Activated T-cell treated with anti-CD3 and anti-CD28 coated beads, Interleukin-2, amount 50 U/mL, for 72 hours (primary cell): Measurements from ENCODE around the gene CCT8L2. TPM values are rescaled to one million over a fixed set of nuclear protein-coding genes. Genes with fewer than 3 reads are reported as not detected.
"Not testable (repeated sequence)": the region's sequence is repeated elsewhere in the genome, so short reads cannot be mapped to it uniquely, and the experiment has no call there.

ENCODE experiments used
- ATAC-seq, 2 donors: fragments of 150-1000 bp; cut with Tn5 transposase; replicated peaks in 1 of 2; 2 replicates each; pipeline ENCODE4 v1.10.0; 2021; ENCODE audit warnings: moderate library complexity in 2 of 2, mild to moderate bottlenecking in 1 of 2
- DNase-seq, 2 donors: peaks; one replicate each; pipeline ENCODE4 v3.0.0; 2021 to 2022; ENCODE audit warnings: mixed read lengths in 1 of 2
- H3K27ac Mint-ChIP-seq: one replicate; pipeline ENCODE4 v1.8.0; 2022; ENCODE audit warnings: mild to moderate bottlenecking, moderate library complexity, mixed read lengths
- H3K27me3 Mint-ChIP-seq: one replicate; pipeline ENCODE4 v1.8.0; 2022; ENCODE audit warnings: low read depth, mixed read lengths
- H3K36me3 Mint-ChIP-seq, 2 donors: one replicate each; pipeline ENCODE4 v1.8.0; 2022; ENCODE audit warnings: mixed read lengths in 2 of 2, mild to moderate bottlenecking in 1 of 2; ENCODE audit not compliant: insufficient read depth in 2 of 2
- H3K4me1 Mint-ChIP-seq: one replicate; pipeline ENCODE4 v1.8.0; 2022; ENCODE audit warnings: low read depth, mixed read lengths
- H3K4me3 Mint-ChIP-seq, 2 donors: one replicate each; pipeline ENCODE4 v1.8.0; 2022; ENCODE audit warnings: mild to moderate bottlenecking in 2 of 2, mixed read lengths in 2 of 2, moderate library complexity in 2 of 2
- H3K9me3 Mint-ChIP-seq, 2 donors: one replicate each; pipeline ENCODE4 v1.8.0; 2022; ENCODE audit warnings: mixed read lengths in 2 of 2
- total RNA-seq, 2 donors: library from RNA; stranded (reverse); gene quantifications; one replicate each; pipeline ENCODE4 v1.2.3, GENCODE V29; 2022

CCT8L2 gene, protein sequence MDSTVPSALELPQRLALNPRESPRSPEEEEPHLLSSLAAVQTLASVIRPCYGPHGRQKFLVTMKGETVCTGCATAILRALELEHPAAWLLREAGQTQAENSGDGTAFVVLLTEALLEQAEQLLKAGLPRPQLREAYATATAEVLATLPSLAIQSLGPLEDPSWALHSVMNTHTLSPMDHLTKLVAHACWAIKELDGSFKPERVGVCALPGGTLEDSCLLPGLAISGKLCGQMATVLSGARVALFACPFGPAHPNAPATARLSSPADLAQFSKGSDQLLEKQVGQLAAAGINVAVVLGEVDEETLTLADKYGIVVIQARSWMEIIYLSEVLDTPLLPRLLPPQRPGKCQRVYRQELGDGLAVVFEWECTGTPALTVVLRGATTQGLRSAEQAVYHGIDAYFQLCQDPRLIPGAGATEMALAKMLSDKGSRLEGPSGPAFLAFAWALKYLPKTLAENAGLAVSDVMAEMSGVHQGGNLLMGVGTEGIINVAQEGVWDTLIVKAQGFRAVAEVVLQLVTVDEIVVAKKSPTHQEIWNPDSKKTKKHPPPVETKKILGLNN
- not detected for total RNA-seq

DNA sequence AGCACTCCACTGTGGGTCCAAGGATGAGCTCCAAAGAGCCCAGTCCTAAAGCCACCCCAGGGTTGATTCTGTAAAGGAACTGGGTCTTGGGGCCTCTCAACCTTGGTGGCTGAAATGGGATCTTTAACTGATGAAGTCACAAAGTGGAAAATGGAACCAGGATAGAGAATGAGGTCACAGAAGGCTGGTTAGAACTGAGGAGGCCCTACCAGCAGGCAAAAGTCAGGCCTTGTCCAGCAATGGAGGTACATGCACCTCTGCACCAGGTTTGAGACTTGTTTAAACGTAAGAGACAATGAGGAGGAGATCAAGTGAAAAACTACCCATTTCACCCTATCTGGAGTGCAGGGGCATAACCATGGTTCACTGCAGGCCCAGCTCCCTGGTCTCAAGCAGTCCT, at the start of gene CCT8L2:
TSS of gene CCT8L2 (minus strand) at position 101 of the 400 bp plus-strand sequence. CDS start 260 bp downstream, outside the sequence.
- not testable (repeated sequence) for DNase-seq, H3K9me3 Mint-ChIP-seq, H3K4me3 Mint-ChIP-seq, H3K36me3 Mint-ChIP-seq, H3K4me1 Mint-ChIP-seq, ATAC-seq, H3K27ac Mint-ChIP-seq
- H3K27me3 Mint-ChIP-seq = peaks cover 12% of the 10 kb centered on the region

DNA sequence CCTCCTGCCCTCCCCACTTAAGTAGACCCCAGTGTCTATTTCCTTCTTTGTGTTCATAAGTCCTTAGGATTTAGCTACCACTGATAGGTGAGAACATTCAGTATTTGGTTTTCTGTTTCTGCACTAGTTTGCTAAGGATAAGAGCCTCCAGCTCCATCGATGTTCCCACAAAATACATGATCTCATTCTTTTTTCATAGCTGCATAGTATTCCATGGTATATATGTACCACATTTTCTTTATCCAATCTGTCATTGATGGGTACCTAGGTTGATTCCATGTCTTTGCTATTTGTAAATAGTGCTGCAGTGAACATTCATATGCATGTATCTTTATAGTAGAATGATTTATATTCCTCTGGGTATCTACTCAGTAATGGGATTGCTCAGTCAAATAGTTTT, 42.8 kb upstream of the CCT8L2 start:
- not testable (repeated sequence) for H3K27ac Mint-ChIP-seq, H3K36me3 Mint-ChIP-seq, H3K9me3 Mint-ChIP-seq, ATAC-seq, H3K27me3 Mint-ChIP-seq, H3K4me3 Mint-ChIP-seq, DNase-seq, H3K4me1 Mint-ChIP-seq

DNA sequence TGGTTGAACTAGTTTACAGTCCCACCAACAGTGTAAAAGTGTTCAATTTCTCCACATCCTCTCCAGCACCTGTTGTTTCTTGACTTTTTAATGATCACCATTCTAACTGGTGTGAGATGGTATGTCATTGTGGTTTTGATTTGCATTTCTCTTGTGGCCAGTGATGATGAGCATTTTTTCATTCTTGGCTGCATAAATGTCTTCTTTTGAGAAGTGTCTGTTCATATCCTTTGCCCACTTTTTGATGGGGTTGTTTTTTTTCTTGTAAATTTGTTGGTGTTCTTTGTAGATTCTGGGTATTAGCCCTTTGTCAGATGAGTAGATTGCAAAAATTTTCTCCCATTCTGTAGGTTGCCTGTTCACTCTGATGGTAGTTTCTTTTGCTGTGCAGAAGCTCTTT, 41.5 kb upstream of the CCT8L2 start:
- ATAC-seq, H3K27ac Mint-ChIP-seq, H3K4me1 Mint-ChIP-seq, H3K4me3 Mint-ChIP-seq, H3K36me3 Mint-ChIP-seq, H3K27me3 Mint-ChIP-seq, H3K9me3 Mint-ChIP-seq, DNase-seq: not testable (repeated sequence)

DNA sequence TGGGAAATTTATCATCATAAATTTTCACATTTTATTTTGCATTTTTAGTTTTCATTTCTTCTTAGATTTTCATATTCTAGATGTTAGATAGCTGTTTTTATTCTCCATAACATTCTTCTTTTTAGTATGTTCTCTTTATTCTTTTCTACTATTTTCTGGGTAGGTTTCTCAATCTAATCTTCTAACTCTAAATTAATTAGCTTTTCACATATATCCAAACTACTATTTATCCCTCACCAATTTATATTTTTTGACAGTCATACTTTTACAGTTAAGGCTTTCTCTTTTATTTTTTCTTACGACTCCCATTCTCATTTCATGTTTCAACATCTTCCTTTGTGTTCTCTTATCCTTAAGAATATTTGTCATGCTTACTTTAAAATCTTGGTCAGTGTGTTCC, 35.9 kb upstream of the CCT8L2 start:
- H3K4me3 Mint-ChIP-seq, H3K4me1 Mint-ChIP-seq, H3K36me3 Mint-ChIP-seq, H3K9me3 Mint-ChIP-seq, H3K27ac Mint-ChIP-seq, ATAC-seq, DNase-seq, H3K27me3 Mint-ChIP-seq: not testable (repeated sequence)

DNA sequence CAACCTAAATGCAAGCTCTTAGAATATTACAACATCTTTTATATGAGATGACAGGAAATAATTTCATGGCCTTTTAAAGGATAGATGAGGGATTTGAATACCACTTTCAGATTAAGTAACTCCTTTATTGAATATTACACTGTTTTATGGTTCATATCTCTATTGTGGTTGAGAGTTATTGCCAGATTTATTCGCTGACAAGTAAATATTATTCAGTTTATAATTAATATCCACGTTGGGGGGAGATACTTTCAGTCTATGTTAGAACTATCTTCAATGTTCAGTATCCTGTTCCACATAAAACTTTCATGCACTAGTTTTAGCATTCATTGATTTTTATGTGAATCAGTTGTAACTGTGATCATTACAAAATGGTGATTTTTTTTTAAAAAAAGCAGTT, 32.4 kb upstream of the CCT8L2 start:
- DNase-seq, H3K36me3 Mint-ChIP-seq, H3K9me3 Mint-ChIP-seq, H3K4me3 Mint-ChIP-seq, H3K27me3 Mint-ChIP-seq, H3K4me1 Mint-ChIP-seq, H3K27ac Mint-ChIP-seq, ATAC-seq: not testable (repeated sequence)

DNA sequence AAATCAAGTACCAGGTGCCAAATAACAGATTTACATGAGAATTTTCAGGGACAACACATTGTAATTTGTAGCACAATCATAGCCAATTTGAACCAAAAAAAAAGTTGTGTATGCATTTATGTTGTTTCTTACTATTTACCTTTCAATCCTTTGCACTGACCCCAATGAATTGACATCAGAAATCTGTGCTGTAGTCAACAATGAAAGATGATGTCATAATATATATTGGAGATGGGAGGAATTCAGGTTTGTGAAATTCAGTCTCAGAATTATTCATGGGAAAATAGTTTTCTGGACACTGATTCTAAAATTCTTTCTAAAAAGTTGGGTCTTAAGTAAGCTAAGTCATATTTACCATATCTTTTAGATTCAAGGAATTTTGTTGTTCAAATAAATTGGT, 31.0 kb upstream of the CCT8L2 start:
- not testable (repeated sequence) for H3K27me3 Mint-ChIP-seq, H3K36me3 Mint-ChIP-seq, H3K27ac Mint-ChIP-seq, H3K4me1 Mint-ChIP-seq, ATAC-seq, H3K4me3 Mint-ChIP-seq, DNase-seq, H3K9me3 Mint-ChIP-seq

DNA sequence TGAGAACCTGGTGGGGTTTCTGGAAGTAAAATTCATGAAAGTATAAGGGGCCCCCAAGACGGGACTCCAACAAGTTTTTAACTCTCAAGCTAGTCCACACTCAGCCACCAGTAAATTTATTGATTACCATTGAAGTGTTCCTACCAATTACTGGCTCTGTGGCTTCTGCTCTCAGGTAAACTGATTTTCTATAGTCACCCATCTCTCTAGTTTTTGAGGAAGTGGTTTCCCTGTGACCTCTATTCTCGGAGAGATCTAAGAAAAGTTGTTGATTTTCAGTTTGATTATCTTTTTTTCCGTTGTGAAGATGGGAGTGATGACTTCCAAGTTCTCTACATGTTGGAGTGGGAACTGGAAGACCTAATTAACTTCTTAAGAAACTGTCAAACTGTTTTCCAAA, 24.9 kb upstream of the CCT8L2 start:
- not testable (repeated sequence) for H3K27me3 Mint-ChIP-seq, H3K27ac Mint-ChIP-seq, H3K4me1 Mint-ChIP-seq, H3K36me3 Mint-ChIP-seq, ATAC-seq, H3K4me3 Mint-ChIP-seq, DNase-seq, H3K9me3 Mint-ChIP-seq

DNA sequence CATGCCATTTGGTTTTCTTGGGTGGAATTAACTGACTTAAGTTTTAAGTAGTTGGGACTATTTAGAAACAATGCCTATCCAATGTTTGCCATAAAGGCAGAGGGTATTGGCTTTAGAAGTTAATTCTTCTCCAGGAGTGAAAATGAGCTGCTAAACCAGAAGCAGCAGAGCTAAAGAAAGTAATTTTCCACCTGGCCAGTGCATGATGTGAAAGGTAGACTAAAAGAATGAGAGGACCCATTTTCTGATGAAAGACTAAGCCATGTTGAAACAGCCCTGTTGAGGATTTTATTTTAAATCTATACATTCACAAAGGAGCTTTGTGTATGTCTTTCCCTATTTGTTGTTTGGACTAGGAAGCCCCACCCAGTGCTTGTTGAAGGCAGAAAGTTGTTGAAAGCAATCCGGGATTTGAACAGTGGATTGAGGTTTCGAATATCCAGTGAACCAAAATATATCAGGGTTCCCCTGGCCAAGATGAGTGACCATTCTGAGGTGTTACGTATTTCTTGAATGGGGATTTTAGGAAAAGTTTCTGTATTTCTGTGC, 23.9 kb upstream of the CCT8L2 start:
- H3K4me1 Mint-ChIP-seq, H3K36me3 Mint-ChIP-seq, H3K4me3 Mint-ChIP-seq, ATAC-seq, DNase-seq, H3K9me3 Mint-ChIP-seq, H3K27ac Mint-ChIP-seq: not testable (repeated sequence)
- H3K27me3 Mint-ChIP-seq = peaks cover 18% of the 10 kb centered on the region

DNA sequence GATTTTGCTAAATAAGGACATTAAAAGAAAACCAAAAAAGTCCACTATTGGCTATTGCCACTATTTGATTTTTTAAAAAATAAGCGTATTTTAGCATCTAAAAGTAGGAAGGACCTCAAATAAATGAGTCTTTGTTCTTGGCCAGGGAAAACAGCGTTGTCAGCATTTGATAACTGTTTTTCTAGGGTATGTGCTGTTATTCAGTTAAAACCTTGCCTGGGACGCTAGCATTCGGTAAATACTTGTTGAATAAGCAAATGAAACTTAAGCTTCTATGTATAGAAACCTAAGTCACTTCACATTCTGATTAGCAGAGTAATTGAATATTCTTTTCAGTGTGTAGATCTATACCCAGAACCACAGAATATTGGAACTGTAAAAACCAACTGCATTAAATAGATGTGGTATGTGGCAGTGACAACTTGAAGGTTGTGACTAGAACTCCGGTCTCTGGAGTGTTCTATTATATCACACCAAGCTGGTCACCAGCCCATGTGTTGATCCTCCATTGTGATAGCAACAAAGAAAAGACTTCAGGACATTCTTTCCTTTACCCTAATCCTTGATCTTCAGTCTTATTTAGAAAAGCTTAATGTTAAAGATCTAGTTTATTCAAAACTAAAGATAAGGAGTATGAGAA, 23.1 kb upstream of the CCT8L2 start:
- H3K27me3 Mint-ChIP-seq = peaks cover 25% of the 10 kb centered on the region
- not testable (repeated sequence) for H3K9me3 Mint-ChIP-seq, H3K4me1 Mint-ChIP-seq, H3K27ac Mint-ChIP-seq, H3K36me3 Mint-ChIP-seq, DNase-seq, ATAC-seq, H3K4me3 Mint-ChIP-seq

DNA sequence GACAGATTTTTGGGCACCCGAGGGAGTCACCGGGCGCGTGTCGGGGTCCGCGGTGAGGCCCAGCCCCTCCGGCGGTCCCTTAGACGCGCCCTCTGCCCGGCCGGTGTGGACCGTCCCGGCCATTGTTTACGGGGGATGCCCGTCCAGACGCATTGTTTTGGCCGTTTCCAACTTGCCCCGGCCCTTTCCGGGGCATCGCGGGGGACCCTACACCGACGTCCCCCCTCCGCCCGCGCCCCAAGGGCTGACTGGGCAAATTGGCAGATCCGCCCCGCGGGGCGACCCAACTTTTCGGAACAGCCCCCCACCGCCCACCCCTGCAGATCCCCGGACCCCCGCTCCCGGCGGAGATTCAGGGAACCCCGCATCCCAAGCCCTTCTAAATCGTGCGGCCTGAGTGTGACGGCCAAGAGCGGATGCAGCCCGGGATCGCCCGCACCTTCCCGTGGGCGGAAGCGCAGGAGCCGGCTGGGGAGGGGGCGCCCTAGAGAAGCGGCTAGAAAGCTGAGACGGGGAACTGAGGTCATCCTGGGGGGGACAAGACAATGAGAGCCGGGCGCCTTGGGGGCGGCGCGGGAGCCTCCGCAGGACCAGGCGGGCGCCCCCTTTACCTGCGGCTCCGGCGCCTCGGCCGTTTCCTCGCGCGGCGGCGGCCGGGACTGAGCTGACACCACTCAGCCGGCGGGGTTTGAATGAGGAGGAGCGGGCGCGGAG, 17.1 kb upstream of the CCT8L2 start:
- Mint-ChIP-seq H3K4me3 (no peak overlapping the region), H3K4me1 (no peaks in the 10 kb centered on the region), H3K36me3 (peaks cover 3 to 6% of the 10 kb centered on the region in 2 donors), H3K27ac (no peak overlapping the region), H3K9me3 (peaks cover 0 to 3% of the 10 kb centered on the region in 2 donors), H3K27me3 (peaks cover 31% of the 10 kb centered on the region)
- no peak for ATAC-seq
- DNase-seq = no peak

DNA sequence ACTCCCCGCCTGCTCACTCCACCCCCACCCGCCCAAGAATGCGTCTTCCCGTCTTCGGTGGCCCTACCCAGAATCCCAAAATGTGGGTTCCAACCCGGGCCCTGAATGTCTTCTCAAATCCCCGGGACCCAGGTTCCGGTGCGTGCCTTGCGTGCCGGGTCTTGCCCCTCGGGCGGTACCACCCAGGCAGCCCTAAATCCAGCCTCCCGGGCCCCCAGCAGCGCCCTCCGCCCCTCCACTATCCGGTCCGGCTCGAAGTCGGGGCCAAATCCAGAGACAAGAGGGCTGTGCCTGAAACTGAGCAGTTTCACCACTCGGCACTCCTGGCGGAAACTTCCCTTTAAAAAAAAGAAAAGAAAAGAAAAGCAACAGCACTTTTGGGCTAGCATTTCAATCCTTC, 16.3 kb upstream of the CCT8L2 start:
- Mint-ChIP-seq H3K4me3 (no peak overlapping the region), H3K36me3 (peaks cover 3 to 6% of the 10 kb centered on the region in 2 donors), H3K27me3 (peaks cover 31% of the 10 kb centered on the region), H3K4me1 (no peaks in the 10 kb centered on the region), H3K27ac (no peak overlapping the region), H3K9me3 (peaks cover 0 to 3% of the 10 kb centered on the region in 2 donors)
- ATAC-seq (no peak), DNase-seq (no peak)

DNA sequence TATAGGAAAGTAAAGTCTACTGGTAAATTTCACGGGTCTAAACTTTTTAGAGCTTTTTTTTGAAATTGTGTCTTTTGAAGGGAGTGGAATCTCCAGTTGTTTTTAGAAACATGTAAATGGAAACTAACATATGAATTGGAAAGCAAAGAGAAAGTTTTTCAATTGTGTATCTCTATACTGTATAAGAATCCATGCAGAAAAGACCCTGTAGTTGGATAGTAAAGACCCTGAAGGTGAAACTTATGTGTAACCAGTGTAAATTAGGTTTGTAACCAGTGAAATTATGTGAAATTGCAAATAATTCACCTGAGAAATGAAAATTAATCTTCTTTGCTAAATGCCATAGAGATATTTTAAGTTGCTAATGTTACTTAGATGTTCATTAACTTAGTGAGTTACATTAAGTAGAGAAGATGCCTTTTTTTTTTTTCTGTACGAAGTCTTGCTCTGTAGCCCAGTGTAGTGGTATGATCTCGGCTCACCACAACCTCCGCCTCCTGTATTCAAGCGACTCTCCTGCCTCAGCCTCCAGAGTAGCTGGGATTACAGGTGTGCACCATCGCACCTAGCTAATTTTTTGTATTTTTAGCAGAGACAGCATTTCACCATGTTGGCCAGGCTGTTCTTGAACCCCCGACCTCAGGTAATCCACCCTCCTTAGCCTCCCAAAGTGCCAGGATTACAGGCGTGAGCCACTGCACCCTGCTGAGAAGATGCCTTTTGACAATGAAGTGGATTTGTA, 11.8 kb upstream of the CCT8L2 start:
- not testable (repeated sequence) for ATAC-seq, H3K27ac Mint-ChIP-seq

More for the DNA sequence above, 11.8 kb upstream of the CCT8L2 start:
- H3K4me1 Mint-ChIP-seq, H3K9me3 Mint-ChIP-seq, H3K36me3 Mint-ChIP-seq, DNase-seq, H3K4me3 Mint-ChIP-seq: not testable (repeated sequence)
- peaks cover 29% of the 10 kb centered on the region for H3K27me3 Mint-ChIP-seq
